ENCODE data around the gene STRA6. TPM values are rescaled to one million over a fixed set of nuclear protein-coding genes. Genes with fewer than 3 reads are reported as not detected.
A peak's percentile ranks its signal among the peaks of the same experiment; 100 is the strongest.

STRA6 gene
- polyA plus RNA-seq, 2 of the 4 experiments (the other 2 are of a cell fraction) = 35.0 to 70.2 TPM

GRCh38 chr15:74178326-74179100 is 24.1 kb downstream of the STRA6 start:
- ChIA-PET POLR2A (interaction anchor here (0.7 to 4.7 kb wide), 6 partner anchors 9 to 62 kb away, joined by 3 to 19 read pairs (median 5); no protein-coding TSS in a partner anchor), CTCF (interaction anchor here (0.8 to 5.6 kb wide), 5 partner anchors 13 to 129 kb away, joined by 3 to 26 read pairs (median 9); partner anchors contain the start of gene STRA6)
- DNase-seq (ENCODE audit: low read depth in 1 of 2, low spot score in 1 of 2) = no peak
- Histone ChIP-seq H3K27ac (peak overlapping the region; percentile 88 to 90), H3K4me3 (no peak overlapping the region), H3K9me3 (no peaks in the 10 kb centered on the region), H3K4me1 (peaks cover 64% of the 10 kb centered on the region), H3K4me2 (peak overlapping the region; percentile 66)
- ATAC-seq = no peak
- WGBS (ENCODE audit: missing lambda C conversion rate) = 89% methylated on average over 6 of the region's 7 CpGs
- no peak for FAIRE-seq
- TF ChIP-seq MAFK (IDR thresholded peaks at IDR 0.05; ENCODE audit: partially characterized antibody) (no peak), ZSCAN20 (CRISPR knock-in tag; IDR thresholded peaks at IDR 0.05) (no peak), MYC (IDR thresholded peaks at IDR 0.05; ENCODE audit: borderline replicate concordance, low read length) (no peak), BCL3 (IDR thresholded peaks at IDR 0.05) (no peak), RARB (CRISPR knock-in tag; IDR thresholded peaks at IDR 0.05) (no peak), TFCP2L1 (CRISPR knock-in tag; IDR thresholded peaks at IDR 0.05) (no peak), ESRRA (IDR thresholded peaks at IDR 0.05; ENCODE audit: borderline replicate concordance, low read length) (no peak), HOXB5 (CRISPR knock-in tag; IDR thresholded peaks at IDR 0.05) (no peak), FOSB (CRISPR knock-in tag; IDR thresholded peaks at IDR 0.05) (no peak), JUN (IDR thresholded peaks at IDR 0.05) (no peak), BHLHE40 (IDR thresholded peaks at IDR 0.05; ENCODE audit: low read depth, low read length) (no peak), CBX8 (IDR thresholded peaks at IDR 0.05) (no peak)

- no peaks in the 10 kb centered on the region for H3K9me3 ChIP-seq
- CTCF ChIA-PET = interaction anchor here (1.2 to 5.6 kb wide), 4 partner anchors 15 to 132 kb away, joined by 3 to 26 read pairs (median 4); no protein-coding TSS in a partner anchor
Measured at GRCh38 chr15:74176262-74177214, 26.0 kb downstream of the STRA6 start.

GRCh38 chr15:74175271-74176191 is 27.1 kb downstream of the STRA6 start:
- Histone ChIP-seq H3K9me3 (no peaks in the 10 kb centered on the region), H3K4me3 (no peak overlapping the region), H3K4me2 (no peak overlapping the region), H3K4me1 (peaks cover 58% of the 10 kb centered on the region), H3K27ac (peak overlapping the region in 1 of 2 experiments; percentile 90; a peak in 3 of 6 replicates)
- DNase-seq (ENCODE audit: low read depth in 1 of 2, low spot score in 1 of 2) = no peak
- TF ChIP-seq HEYL (CRISPR knock-in tag; IDR thresholded peaks at IDR 0.05) (no peak), PBX3 (IDR thresholded peaks at IDR 0.05) (0 out of 2 replicates have a peak, but pooled peaks have one; percentile 27), RARB (CRISPR knock-in tag; IDR thresholded peaks at IDR 0.05) (no peak), NPAS2 (CRISPR knock-in tag; IDR thresholded peaks at IDR 0.05; ENCODE audit: borderline replicate concordance) (no peak), CHD4 (IDR thresholded peaks at IDR 0.05; ENCODE audit: borderline replicate concordance) (no peak), ESRRA (IDR thresholded peaks at IDR 0.05; ENCODE audit: borderline replicate concordance, low read length) (no peak), JUN (IDR thresholded peaks at IDR 0.05) (peak in 1 of 2 experiments; percentile 36; a peak in 1 of 5 replicates), BCL3 (IDR thresholded peaks at IDR 0.05) (no peak), FOSL2 (IDR thresholded peaks at IDR 0.05) (no peak), FOSL2 (CRISPR knock-in tag; IDR thresholded peaks at IDR 0.05) (no peak), HOXA7 (CRISPR knock-in tag; IDR thresholded peaks at IDR 0.05) (no peak), MAFK (IDR thresholded peaks at IDR 0.05; ENCODE audit: partially characterized antibody) (no peak), EP300 (IDR thresholded peaks at IDR 0.05) (no peak)
- WGBS (ENCODE audit: missing lambda C conversion rate) = 90% methylated on average over 38 of the region's 45 CpGs
- ChIA-PET CTCF (interaction anchor here (0.9 to 1.4 kb wide), 5 partner anchors 16 to 133 kb away, joined by 3 to 4 read pairs (median 3); partner anchors contain the start of gene STRA6), POLR2A (interaction anchor here (1.0 to 1.7 kb wide), 4 partner anchors 21 to 133 kb away, joined by 3 to 4 read pairs (median 3); partner anchors contain the start of gene STRA6)
- no peak for FAIRE-seq
- no peak for ATAC-seq

More at GRCh38 chr15:74176262-74177214, 26.0 kb downstream of the STRA6 start:
- WGBS (ENCODE audit: missing lambda C conversion rate) = 95% methylated on average over 8 of the region's 10 CpGs
- ATAC-seq (no peak), FAIRE-seq (no peak), DNase-seq (ENCODE audit: low read depth in 1 of 2, low spot score in 1 of 2) (no peak)
- POLR2A ChIA-PET = interaction anchor here (0.9 to 1.7 kb wide), 4 partner anchors 20 to 132 kb away, joined by 3 to 4 read pairs (median 4); partner anchors contain the start of gene STRA6
- no peak for TF ChIP-seq PHF8 (IDR thresholded peaks at IDR 0.05; ENCODE audit: borderline replicate concordance, low read depth)
- H3K4me3 ChIP-seq = no peak overlapping the region
- H3K4me1 ChIP-seq = peaks cover 68% of the 10 kb centered on the region
- peak overlapping the region; percentile 88 to 90 for H3K27ac ChIP-seq
- H3K4me2 ChIP-seq = no peak overlapping the region
